A673 (cell line): ENCODE results near the gene ABR. TPM values are rescaled to one million over a fixed set of nuclear protein-coding genes. Genes with fewer than 3 reads are reported as not detected.
A peak's percentile ranks its signal among the peaks of the same experiment; 100 is the strongest.

ENCODE experiments used
- BruUV-seq: library from RNA; stranded (reverse); fragments of 400-500 nt; replicated peaks from 2 replicates; lab custom pipeline; 2021; lab: Mats Ljungman, UMichigan
- CTCF ChIA-PET: fragments of 300-600 bp; sonication (Branson Sonifier 250); formaldehyde crosslinking; loops from one replicate; lab custom pipeline; 2022; ENCODE audit warnings: antibody characterized with exemption; lab: Charles Lee
- POLR2A ChIA-PET: fragments of 300-600 bp; sonication (Branson Sonifier 250); formaldehyde crosslinking; loops from one replicate; lab custom pipeline; 2022; ENCODE audit warnings: antibody characterized with exemption; ENCODE audit not compliant: low non-redundant PET; lab: Charles Lee
- DNase-seq: peaks from one replicate; pipeline ENCODE4 v3.0.0-alpha.2; 2015; ENCODE audit warnings: low spot score
- H3K27ac ChIP-seq: fragments of 200-600 bp; sonication (generic); 2 replicates; pipeline ENCODE4 v1.5.1; 2016; ENCODE audit warnings: mixed run types, low read depth, mild to moderate bottlenecking, mixed read lengths, antibody characterized with exemption, low read length; ENCODE audit not compliant: poor library complexity, severe bottlenecking
- H3K27me3 ChIP-seq: fragments of 200-600 bp; sonication (generic); replicated peaks from 2 replicates; pipeline ENCODE4 v1.6.1; 2017; ENCODE audit warnings: mixed run types, low read depth, mild to moderate bottlenecking, mixed read lengths, antibody characterized with exemption, low read length; ENCODE audit not compliant: insufficient read depth, poor library complexity
- H3K36me3 ChIP-seq: fragments of 200-600 bp; sonication (generic); 2 replicates; pipeline ENCODE4 v1.6.1; 2016; ENCODE audit warnings: mixed run types, mild to moderate bottlenecking, mixed read lengths, antibody characterized with exemption, low read length; ENCODE audit not compliant: insufficient read depth, poor library complexity, severe bottlenecking
- H3K4me1 ChIP-seq: fragments of 200-600 bp; sonication (generic); 2 replicates; pipeline ENCODE4 v1.6.1; 2017; ENCODE audit warnings: mixed run types, mild to moderate bottlenecking, mixed read lengths, antibody characterized with exemption, low read length; ENCODE audit not compliant: insufficient read depth, poor library complexity, severe bottlenecking
- H3K4me3 ChIP-seq: fragments of 200-600 bp; sonication (generic); 2 replicates; pipeline ENCODE4 v1.5.1; 2016; ENCODE audit warnings: low read depth, mixed run types, mild to moderate bottlenecking, mixed read lengths, low read length; ENCODE audit not compliant: poor library complexity, severe bottlenecking
- H3K9me3 ChIP-seq: fragments of 200-600 bp; sonication (generic); 2 replicates; pipeline ENCODE4 v1.6.1; 2016; ENCODE audit warnings: mixed run types, low read depth, mild to moderate bottlenecking, mixed read lengths, antibody characterized with exemption, low read length; ENCODE audit not compliant: poor library complexity, severe bottlenecking
- CTCF ChIP-seq: fragments of 300-800, 200-600 bp; sonication (generic); conservative IDR thresholded peaks from 2 replicates; pipeline ENCODE4 v1.5.1; 2017; ENCODE audit warnings: low read depth, mild to moderate bottlenecking, antibody characterized with exemption, low read length, moderate library complexity, mixed read lengths
- EZH2 ChIP-seq: fragments of 200-600 bp; sonication (generic); IDR thresholded peaks from 2 replicates; pipeline ENCODE4 v1.6.1; 2017; ENCODE audit warnings: borderline replicate concordance, low read depth, mild to moderate bottlenecking, mixed read lengths, antibody characterized with exemption, low read length; ENCODE audit not compliant: poor library complexity, severe bottlenecking
- intact Hi-C: fragments of 100-400 bp; cut with micrococcal nuclease; formaldehyde crosslinking; loops from one replicate; pipeline ENCODE4 v1.10.0; 2022; ENCODE audit not compliant: unreplicated experiment
- total RNA-seq: library from RNA; stranded (reverse); gene quantifications from 2 replicates; pipeline ENCODE4 v1.2.3, GENCODE V29; 2021

The ABR gene
- total RNA-seq, 1 experiment from 2014 or later, result 47.6 TPM

GRCh38 chr17:1082579-1082978 lies 97.2 kb downstream of the ABR start:
- DNase-seq, result no peak
- no peak overlapping the region for H3K4me3 ChIP-seq
- CTCF ChIA-PET, result no interaction called here
- H3K36me3 ChIP-seq, result peaks cover 3% of the 10 kb centered on the region
- no peaks in the 10 kb centered on the region for H3K27me3 ChIP-seq
- POLR2A ChIA-PET, result no interaction called here
- H3K9me3 ChIP-seq, result no peaks in the 10 kb centered on the region
- H3K4me1 ChIP-seq, result peaks cover 34% of the 10 kb centered on the region
- intact Hi-C loops, result no loop called here
- no peak overlapping the region for H3K27ac ChIP-seq
- TF ChIP-seq EZH2 (no peak), CTCF (no peak)
- BruUV-seq, result no TSS peak

- Histone ChIP-seq H3K27ac (no peak overlapping the region), H3K36me3 (peaks cover 3% of the 10 kb centered on the region), H3K4me1 (peaks cover 34% of the 10 kb centered on the region), H3K27me3 (no peaks in the 10 kb centered on the region), H3K4me3 (no peak overlapping the region), H3K9me3 (no peaks in the 10 kb centered on the region)
- peak; percentile 63 for DNase-seq
- POLR2A ChIA-PET, result interaction anchor here (0.5 kb wide), 1 partner anchor 312 kb away, joined by 4 read pairs; no protein-coding TSS in a partner anchor
- CTCF ChIA-PET, result no interaction called here
- BruUV-seq, result no TSS peak
- TF ChIP-seq CTCF (no peak), EZH2 (no peak)
- intact Hi-C loops, result no loop called here
These were observed 100.8 kb downstream of the ABR start for GRCh38 chr17:1078831-1079561.

GRCh38 chr17:1077986-1078711 lies 101.6 kb downstream of the ABR start:
- ChIA-PET POLR2A (interaction anchor here (0.5 kb wide), 1 partner anchor 313 kb away, joined by 4 read pairs; no protein-coding TSS in a partner anchor), CTCF (interaction anchor here (0.5 to 0.7 kb wide), 2 partner anchors 177 to 182 kb away, joined by 3 to 14 read pairs; no protein-coding TSS in a partner anchor)
- TF ChIP-seq EZH2, result no peak
- no peak for TF ChIP-seq CTCF
- H3K9me3 ChIP-seq, result no peaks in the 10 kb centered on the region
- intact Hi-C loops, result no loop called here
- no peak for DNase-seq
- H3K27me3 ChIP-seq, result no peaks in the 10 kb centered on the region
- H3K36me3 ChIP-seq, result peaks cover 3% of the 10 kb centered on the region
- no TSS peak for BruUV-seq
- H3K4me1 ChIP-seq, result peaks cover 28% of the 10 kb centered on the region
- H3K4me3 ChIP-seq, result no peak overlapping the region
- no peak overlapping the region for H3K27ac ChIP-seq
